B cell (primary cell): Measurements from ENCODE around the gene RTF2. TPM values are rescaled to one million over a fixed set of nuclear protein-coding genes. Genes with fewer than 3 reads are reported as not detected.

Experiments used
- ATAC-seq: fragments of 200-7000 bp; cut with Tn5 transposase; one replicate; pipeline ENCODE4 v1.10.0; 2021; ENCODE audit warnings: low read depth, mild to moderate bottlenecking, moderate number of reproducible peaks, moderate library complexity
- CTCF ChIA-PET: fragments of 350-600 bp; sonication (Branson Sonifier 250); formaldehyde crosslinking; loops from one replicate; lab custom pipeline; 2021; ENCODE audit warnings: antibody characterized with exemption, inconsistent platforms; lab: Charles Lee
- POLR2A ChIA-PET: fragments of 350-600 bp; sonication (Branson Sonifier 250); formaldehyde crosslinking; loops from one replicate; lab custom pipeline; 2021; ENCODE audit warnings: antibody characterized with exemption; lab: Charles Lee
- DNase-seq: peaks from one replicate; pipeline ENCODE4 v3.0.0; 2013
- H2AFZ ChIP-seq: 2 replicates; pipeline ENCODE4 v1.6.1; 2012; ENCODE audit warnings: mild to moderate bottlenecking, low read depth, low read length; ENCODE audit not compliant: insufficient read depth, poor library complexity, severe bottlenecking
- H3K27ac ChIP-seq, 2 donors: 1 replicate in 1 of 2; 2 replicates in 1 of 2; pipeline ENCODE4 v1.5.1; 2012 to 2013; ENCODE audit warnings: low read length in 2 of 2, mild to moderate bottlenecking in 2 of 2, moderate library complexity in 1 of 2
- H3K27me3 ChIP-seq, 4 experiments: fragments of 200-600 bp in 1 of 4; sonication (generic) in 1 of 4; replicated peaks in 1 of 4; 1 replicate in 2 of 4; 2 replicates in 2 of 4; pipeline versions ENCODE4 v1.6.1 to v1.7.0; 2013 to 2016; ENCODE audit warnings: low read length in 3 of 4, mild to moderate bottlenecking in 2 of 4, mixed read lengths in 1 of 4, moderate library complexity in 1 of 4; ENCODE audit not compliant: insufficient read depth in 4 of 4, control insufficient read depth in 3 of 4; ENCODE audit errors: control extremely low read depth in 1 of 4
- H3K36me3 ChIP-seq, 2 experiments: replicated peaks in 1 of 2; 1 replicate in 1 of 2; 2 replicates in 1 of 2; pipeline versions ENCODE4 v1.6.1 to v1.7.1; 2013; ENCODE audit warnings: low read length in 1 of 2; ENCODE audit not compliant: insufficient read depth in 2 of 2, control insufficient read depth in 1 of 2; ENCODE audit errors: control extremely low read depth in 1 of 2, extremely low read depth in 1 of 2
- H3K4me1 ChIP-seq, 2 donors: fragments of 200-600 bp in 1 of 2; sonication (generic) in 1 of 2; 1 replicate in 1 of 2; 2 replicates in 1 of 2; pipeline versions ENCODE4 v1.5.1 to v1.6.1; 2013 to 2017; ENCODE audit warnings: low read length in 2 of 2; ENCODE audit not compliant: control insufficient read depth in 2 of 2, insufficient read depth in 2 of 2
- H3K4me2 ChIP-seq: replicated peaks from 2 replicates; pipeline ENCODE3; 2012; ENCODE audit warnings: mild to moderate bottlenecking, low read depth, low read length; ENCODE audit not compliant: poor library complexity, severe bottlenecking
- H3K4me3 ChIP-seq, 5 experiments: fragments of 200-600 bp in 1 of 5; sonication (generic) in 1 of 5; 1 replicate in 3 of 5; 2 replicates in 2 of 5; pipeline versions ENCODE4 v1.5.1 to v1.7.0; 2011 to 2016; ENCODE audit warnings: low read length in 4 of 5, mild to moderate bottlenecking in 4 of 5, low read depth in 2 of 5, control low read depth in 1 of 5, moderate library complexity in 1 of 5; ENCODE audit not compliant: insufficient read depth in 1 of 5; ENCODE audit errors: control extremely low read depth in 1 of 5, extremely low read depth in 1 of 5
- H3K79me2 ChIP-seq: fragments of 200-600 bp; sonication (generic); one replicate; pipeline ENCODE4 v1.6.0; 2016; ENCODE audit warnings: low read length; ENCODE audit not compliant: control insufficient read depth, insufficient read depth
- H3K9ac ChIP-seq: fragments of 200-600 bp; sonication (generic); 2 replicates; pipeline ENCODE4 v1.6.1; 2017; ENCODE audit warnings: mild to moderate bottlenecking, low read length, moderate library complexity
- H3K9me3 ChIP-seq, 3 donors: one replicate each; pipeline versions ENCODE4 v1.6.1 to v1.7.1; 2013; ENCODE audit warnings: low read length in 2 of 3; ENCODE audit not compliant: control insufficient read depth in 2 of 3, insufficient read depth in 1 of 3; ENCODE audit errors: control extremely low read depth in 1 of 3
- H4K20me1 ChIP-seq: 2 replicates; pipeline ENCODE4 v1.6.0; 2012; ENCODE audit warnings: mild to moderate bottlenecking, low read length; ENCODE audit not compliant: insufficient read depth, control insufficient read depth, poor library complexity, severe bottlenecking
- H3K27ac Mint-ChIP-seq: one replicate; pipeline ENCODE4 v1.8.0; 2021; ENCODE audit warnings: mixed read lengths
- H3K27me3 Mint-ChIP-seq: one replicate; pipeline ENCODE4 v1.8.0; 2021; ENCODE audit warnings: mixed read lengths
- H3K4me1 Mint-ChIP-seq: one replicate; pipeline ENCODE4 v1.8.0; 2021; ENCODE audit warnings: mixed read lengths
- H3K4me3 Mint-ChIP-seq: one replicate; pipeline ENCODE4 v1.8.0; 2021; ENCODE audit warnings: mixed read lengths
- H3K9me3 Mint-ChIP-seq: one replicate; pipeline ENCODE4 v1.8.0; 2022; ENCODE audit warnings: mixed read lengths; ENCODE audit not compliant: insufficient read depth
- CTCF ChIP-seq: fragments of 200-600 bp; IDR thresholded peaks from one replicate; pipeline ENCODE4 v1.8.0; 2022; ENCODE audit warnings: antibody characterized with exemption, mild to moderate bottlenecking
- EZH2 ChIP-seq: IDR thresholded peaks from 2 replicates; pipeline ENCODE4 v1.6.1; 2012; ENCODE audit warnings: borderline replicate concordance, low read depth, mild to moderate bottlenecking, moderate library complexity, low read length; ENCODE audit not compliant: insufficient read depth, poor library complexity, severe bottlenecking
- WGBS: methylation state at CpG from one replicate; pipeline ENCODE4 v1.1.5; 2013; ENCODE audit warnings: missing lambda C conversion rate; ENCODE audit not compliant: insufficient coverage; 5-methylcytosine and 5-hydroxymethylcytosine counted together
- intact Hi-C: fragments of 100-400 bp; cut with micrococcal nuclease; formaldehyde crosslinking; loops from one replicate; pipeline ENCODE4 v1.10.0; 2022
- polyA plus RNA-seq: library from polyadenylated mRNA; depleted of rRNA; stranded (reverse); fragments of >200 nt; gene quantifications from 2 replicates; pipeline ENCODE4 v1.2.3, GENCODE V29; 2012
- total RNA-seq, 2 donors: library from RNA; stranded (reverse); fragments of 120-200 nt in 1 of 2; gene quantifications; 1 replicate in 1 of 2; 2 replicates in 1 of 2; pipeline versions ENCODE4 v1.2.3 to v1.2.4, GENCODE V29; 2013 to 2022

RTF2 gene
- total and polyA plus RNA-seq, 2 donors (not counting 1 experiment from before 2014, with no cell fraction given) = 34.6 to 78.4 TPM

GRCh38 chr20:56506103-56506502 lies 37.7 kb downstream of the RTF2 start:
- Histone ChIP-seq H3K9ac (no peak overlapping the region), H3K4me1 (no peaks in the 10 kb centered on the region), H3K79me2 (peaks cover 3% of the 10 kb centered on the region), H3K36me3 (peaks cover 0 to 18% of the 10 kb centered on the region in 2 experiments), H3K9me3 (no peaks in the 10 kb centered on the region), H3K4me3 (no peak overlapping the region), H3K27ac (no peak overlapping the region), H3K27me3 (no peaks in the 10 kb centered on the region), H3K4me2 (no peak overlapping the region), H2AFZ (no peak overlapping the region), H4K20me1 (peaks cover 16% of the 10 kb centered on the region)
- ChIA-PET POLR2A (no interaction called here), CTCF (no interaction called here)
- no peaks in the 10 kb centered on the region for H3K27me3 Mint-ChIP-seq
- TF ChIP-seq EZH2 = no peak
- no peak for TF ChIP-seq CTCF
- H3K4me1 Mint-ChIP-seq = no peaks in the 10 kb centered on the region
- intact Hi-C loops = no loop called here
- H3K27ac Mint-ChIP-seq = no peak overlapping the region
- DNase-seq (no peak), ATAC-seq (no peak)
- WGBS = 100% methylated on average over 2 of the region's 3 CpGs
- H3K4me3 Mint-ChIP-seq = no peak overlapping the region
- no peaks in the 10 kb centered on the region for H3K9me3 Mint-ChIP-seq

GRCh38 chr20:56511926-56512325 lies 43.5 kb downstream of the RTF2 start:
- ATAC-seq (no peak), DNase-seq (no peak)
- Histone ChIP-seq H3K27ac (no peak overlapping the region), H3K27me3 (no peaks in the 10 kb centered on the region), H3K79me2 (peaks cover 3% of the 10 kb centered on the region), H3K4me3 (no peak overlapping the region), H3K4me1 (no peaks in the 10 kb centered on the region), H3K36me3 (peaks cover 5 to 39% of the 10 kb centered on the region in 2 experiments), H2AFZ (no peak overlapping the region), H3K4me2 (no peak overlapping the region), H3K9me3 (no peaks in the 10 kb centered on the region), H4K20me1 (peaks cover 18% of the 10 kb centered on the region), H3K9ac (no peak overlapping the region)
- ChIA-PET POLR2A (no interaction called here), CTCF (no interaction called here)
- intact Hi-C loops = no loop called here
- Mint-ChIP-seq H3K4me3 (no peak overlapping the region), H3K4me1 (no peaks in the 10 kb centered on the region), H3K9me3 (no peaks in the 10 kb centered on the region), H3K27ac (no peak overlapping the region), H3K27me3 (no peaks in the 10 kb centered on the region)
- TF ChIP-seq CTCF = no peak
- TF ChIP-seq EZH2 = no peak
- WGBS = over 99% methylated on average over 10 of the region's 10 CpGs
